ENCODE measurements around the gene C1QC. TPM values are rescaled to one million over a fixed set of nuclear protein-coding genes. Genes with fewer than 3 reads are reported as not detected.

C1QC gene
- total RNA-seq, 1 donor from 2014 or later = 30.3 TPM

DNA sequence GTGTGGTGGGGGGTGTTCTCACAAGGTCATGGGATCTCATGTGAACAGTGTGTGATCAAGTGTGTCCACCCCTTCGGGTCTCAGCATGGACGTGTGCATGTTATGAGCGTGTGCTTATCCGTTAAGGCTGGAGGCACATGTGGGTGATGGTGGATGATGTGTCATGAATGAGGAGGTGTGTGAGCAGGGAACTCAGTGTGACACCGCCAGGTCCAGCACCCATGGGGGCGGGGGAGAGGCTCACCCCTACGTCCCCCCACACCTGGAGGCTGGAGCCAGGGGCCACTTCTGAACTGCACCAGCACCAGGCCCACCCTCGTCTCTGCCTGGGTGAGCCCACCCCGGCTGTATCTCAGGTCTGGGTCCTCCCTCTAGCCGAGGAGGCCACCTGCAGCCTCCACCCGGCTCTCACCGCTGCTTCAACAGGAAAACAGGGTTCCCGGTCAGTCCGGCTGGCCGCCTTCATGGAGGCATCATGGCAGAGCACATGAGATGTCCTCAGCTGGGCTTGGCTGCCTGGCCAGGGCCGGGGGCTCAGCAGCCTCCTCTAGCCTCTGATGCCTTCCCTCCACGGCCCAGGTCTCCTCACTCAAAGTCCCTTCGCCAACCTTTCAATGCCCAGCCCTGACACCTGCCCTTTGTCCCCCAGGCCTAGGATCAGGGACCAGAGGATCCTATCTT, 41.2 kb upstream of the C1QC start:
- Histone ChIP-seq H3K27me3 (ENCODE audit: control insufficient read depth in 3 of 3, insufficient read depth in 3 of 3, low read length in 3 of 3) (peaks cover 59 to 73% (median 65%) of the 10 kb centered on the region in 3 donors), H3K4me1 (ENCODE audit: control insufficient read depth in 3 of 3, insufficient read depth in 3 of 3, low read length in 3 of 3) (no peaks in the 10 kb centered on the region), H3K36me3 (ENCODE audit: control insufficient read depth in 3 of 3, insufficient read depth in 3 of 3, low read length in 3 of 3) (no peaks in the 10 kb centered on the region), H3K27ac (ENCODE audit: low read depth, low read length) (no peak overlapping the region), H3K9me3 (ENCODE audit: control insufficient read depth in 3 of 3, low read length in 3 of 3) (no peaks in the 10 kb centered on the region), H3K9ac (ENCODE audit: low read depth in 1 of 3, low read length in 3 of 3) (no peak overlapping the region), H3K4me3 (ENCODE audit: low read length in 3 of 3) (no peak overlapping the region)

DNA sequence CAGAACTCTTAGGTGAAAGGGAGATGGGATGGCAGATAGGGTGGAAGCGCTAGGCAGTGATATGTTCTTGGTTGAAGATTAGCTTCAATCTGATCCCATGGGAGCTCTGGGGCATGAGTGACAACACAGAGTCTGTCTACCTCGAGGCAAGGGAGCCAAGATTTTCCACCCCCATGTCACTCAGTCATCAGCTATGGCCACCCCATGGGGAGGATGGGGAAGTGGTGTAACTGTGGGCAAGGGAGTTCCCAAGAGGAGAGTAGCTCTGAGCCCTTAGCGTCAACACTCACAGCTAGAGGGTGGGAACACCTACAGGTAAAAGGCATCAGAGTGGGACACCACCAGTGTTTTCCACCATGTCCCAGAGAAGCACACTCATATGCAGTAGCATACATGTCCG, 37.3 kb upstream of the C1QC start:
- no peak overlapping the region for H3K4me3 ChIP-seq (ENCODE audit: low read length in 3 of 3)
- no peaks in the 10 kb centered on the region for H3K4me1 ChIP-seq (ENCODE audit: control insufficient read depth in 3 of 3, insufficient read depth in 3 of 3, low read length in 3 of 3)
- H3K27me3 ChIP-seq (ENCODE audit: control insufficient read depth in 3 of 3, insufficient read depth in 3 of 3, low read length in 3 of 3) = peaks cover 56 to 74% (median 64%) of the 10 kb centered on the region in 3 donors
- no peak overlapping the region for H3K9ac ChIP-seq (ENCODE audit: low read depth in 1 of 3, low read length in 3 of 3)
- H3K9me3 ChIP-seq (ENCODE audit: control insufficient read depth in 3 of 3, low read length in 3 of 3) = no peaks in the 10 kb centered on the region
- H3K27ac ChIP-seq (ENCODE audit: low read depth, low read length) = no peak overlapping the region
- no peaks in the 10 kb centered on the region for H3K36me3 ChIP-seq (ENCODE audit: control insufficient read depth in 3 of 3, insufficient read depth in 3 of 3, low read length in 3 of 3)

DNA sequence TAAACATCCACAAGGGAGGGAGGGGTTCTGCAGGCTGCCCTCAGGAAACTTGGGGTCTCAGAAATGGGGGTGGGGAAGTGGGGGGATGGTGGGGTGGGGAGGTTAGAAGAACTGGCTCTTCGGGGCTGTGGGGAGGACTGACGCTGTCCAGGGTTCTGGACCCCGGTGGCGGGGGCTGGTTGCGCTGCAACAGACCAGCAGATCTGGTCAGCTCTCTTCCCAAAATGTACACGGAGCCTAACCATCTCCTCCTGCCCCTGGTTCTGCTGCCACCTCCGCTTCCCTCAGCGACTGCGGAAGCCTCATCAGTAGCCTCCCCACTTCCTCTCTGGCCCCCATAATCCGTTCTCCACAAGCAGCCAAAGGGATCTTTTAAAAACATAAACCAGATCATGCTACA, 36.3 kb upstream of the C1QC start:
- no peaks in the 10 kb centered on the region for H3K36me3 ChIP-seq (ENCODE audit: control insufficient read depth in 3 of 3, insufficient read depth in 3 of 3, low read length in 3 of 3)

DNA sequence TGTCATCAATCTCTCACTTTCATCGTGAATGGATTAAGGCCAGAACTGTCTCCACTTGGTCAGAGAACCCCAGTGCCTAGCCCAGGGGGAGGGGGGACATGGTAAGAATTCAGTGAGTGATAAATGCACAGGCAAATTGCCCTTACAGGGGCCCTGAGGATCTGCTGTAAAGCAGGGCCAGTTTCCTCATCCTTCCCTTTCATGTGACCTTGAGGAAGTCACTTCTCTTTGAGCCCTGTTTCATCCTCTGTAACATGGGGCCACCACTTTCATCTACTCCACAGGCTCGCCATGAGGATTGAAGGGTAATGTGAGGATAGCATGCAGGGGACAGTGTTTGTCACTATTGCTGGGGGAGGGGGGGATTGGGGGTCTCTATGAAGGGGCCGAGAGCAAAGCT, 35.1 kb upstream of the C1QC start:
- no peak overlapping the region for H3K27ac ChIP-seq (ENCODE audit: low read depth, low read length)
- no peaks in the 10 kb centered on the region for H3K9me3 ChIP-seq (ENCODE audit: control insufficient read depth in 3 of 3, low read length in 3 of 3)
- no peaks in the 10 kb centered on the region for H3K4me1 ChIP-seq (ENCODE audit: control insufficient read depth in 3 of 3, insufficient read depth in 3 of 3, low read length in 3 of 3)
- no peak overlapping the region for H3K4me3 ChIP-seq (ENCODE audit: low read length in 3 of 3)
- H3K27me3 ChIP-seq (ENCODE audit: control insufficient read depth in 3 of 3, insufficient read depth in 3 of 3, low read length in 3 of 3) = peaks cover 41 to 69% (median 60%) of the 10 kb centered on the region in 3 donors
- H3K9ac ChIP-seq (ENCODE audit: low read depth in 1 of 3, low read length in 3 of 3) = no peak overlapping the region
- H3K36me3 ChIP-seq (ENCODE audit: control insufficient read depth in 3 of 3, insufficient read depth in 3 of 3, low read length in 3 of 3) = no peaks in the 10 kb centered on the region

More for the DNA sequence above, 36.3 kb upstream of the C1QC start:
- no peaks in the 10 kb centered on the region for H3K9me3 ChIP-seq (ENCODE audit: control insufficient read depth in 3 of 3, low read length in 3 of 3)
- H3K27me3 ChIP-seq (ENCODE audit: control insufficient read depth in 3 of 3, insufficient read depth in 3 of 3, low read length in 3 of 3) = peaks cover 51 to 73% (median 64%) of the 10 kb centered on the region in 3 donors
- no peaks in the 10 kb centered on the region for H3K4me1 ChIP-seq (ENCODE audit: control insufficient read depth in 3 of 3, insufficient read depth in 3 of 3, low read length in 3 of 3)
- H3K27ac ChIP-seq (ENCODE audit: low read depth, low read length) = no peak overlapping the region
- no peak overlapping the region for H3K9ac ChIP-seq (ENCODE audit: low read depth in 1 of 3, low read length in 3 of 3)
- no peak overlapping the region for H3K4me3 ChIP-seq (ENCODE audit: low read length in 3 of 3)

DNA sequence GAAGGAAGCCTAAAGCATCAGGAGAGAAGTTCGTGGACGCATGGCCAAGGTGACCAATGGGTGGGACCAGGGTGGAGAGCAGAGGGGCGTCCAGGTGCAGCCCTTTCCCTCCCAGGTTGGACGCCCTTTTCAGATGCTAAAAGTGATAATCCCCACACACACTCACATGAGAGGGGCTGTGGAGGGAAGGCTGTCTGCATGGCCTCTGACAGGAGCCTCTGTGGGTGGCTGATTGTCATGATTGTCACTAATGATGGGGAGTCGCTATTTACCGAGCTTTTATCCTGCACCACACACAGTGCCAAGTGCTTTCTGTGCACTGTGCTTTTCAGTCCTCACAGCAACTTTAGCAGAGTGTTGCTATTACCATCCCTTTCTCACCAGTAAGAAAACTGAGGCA, 34.1 kb upstream of the C1QC start:
- Histone ChIP-seq H3K4me1 (ENCODE audit: control insufficient read depth in 3 of 3, insufficient read depth in 3 of 3, low read length in 3 of 3) (no peaks in the 10 kb centered on the region), H3K9me3 (ENCODE audit: control insufficient read depth in 3 of 3, low read length in 3 of 3) (no peaks in the 10 kb centered on the region), H3K36me3 (ENCODE audit: control insufficient read depth in 3 of 3, insufficient read depth in 3 of 3, low read length in 3 of 3) (no peaks in the 10 kb centered on the region), H3K27me3 (ENCODE audit: control insufficient read depth in 3 of 3, insufficient read depth in 3 of 3, low read length in 3 of 3) (peaks cover 39 to 69% (median 60%) of the 10 kb centered on the region in 3 donors), H3K27ac (ENCODE audit: low read depth, low read length) (no peak overlapping the region), H3K9ac (ENCODE audit: low read depth in 1 of 3, low read length in 3 of 3) (no peak overlapping the region), H3K4me3 (ENCODE audit: low read length in 3 of 3) (no peak overlapping the region)

DNA sequence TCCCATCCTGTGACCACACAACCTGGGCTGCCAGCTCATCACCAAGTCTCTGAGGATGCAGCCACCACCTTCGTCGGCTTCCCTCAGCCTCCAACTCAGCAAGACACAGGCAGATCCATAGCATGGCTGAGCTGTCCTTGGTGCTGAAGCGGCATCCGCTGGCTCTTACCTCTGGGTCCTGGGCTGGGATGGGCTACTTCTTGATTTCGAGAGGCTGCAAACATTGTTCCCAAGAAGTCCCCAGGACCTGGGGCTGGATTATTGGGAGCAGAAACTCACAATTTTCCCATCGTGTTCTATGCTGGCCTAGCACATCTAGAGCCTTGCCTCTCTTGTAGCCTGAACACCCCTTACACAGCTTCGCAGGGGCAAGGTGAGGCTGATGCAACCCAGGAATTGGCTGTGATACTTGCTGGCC, 31.9 kb upstream of the C1QC start:
- Histone ChIP-seq H3K36me3 (ENCODE audit: control insufficient read depth in 3 of 3, insufficient read depth in 3 of 3, low read length in 3 of 3) (no peaks in the 10 kb centered on the region), H3K4me3 (ENCODE audit: low read length in 3 of 3) (no peak overlapping the region), H3K9ac (ENCODE audit: low read depth in 1 of 3, low read length in 3 of 3) (no peak overlapping the region), H3K27me3 (ENCODE audit: control insufficient read depth in 3 of 3, insufficient read depth in 3 of 3, low read length in 3 of 3) (peaks cover 50 to 79% (median 63%) of the 10 kb centered on the region in 3 donors), H3K9me3 (ENCODE audit: control insufficient read depth in 3 of 3, low read length in 3 of 3) (no peaks in the 10 kb centered on the region), H3K27ac (ENCODE audit: low read depth, low read length) (no peak overlapping the region), H3K4me1 (ENCODE audit: control insufficient read depth in 3 of 3, insufficient read depth in 3 of 3, low read length in 3 of 3) (no peaks in the 10 kb centered on the region)

DNA sequence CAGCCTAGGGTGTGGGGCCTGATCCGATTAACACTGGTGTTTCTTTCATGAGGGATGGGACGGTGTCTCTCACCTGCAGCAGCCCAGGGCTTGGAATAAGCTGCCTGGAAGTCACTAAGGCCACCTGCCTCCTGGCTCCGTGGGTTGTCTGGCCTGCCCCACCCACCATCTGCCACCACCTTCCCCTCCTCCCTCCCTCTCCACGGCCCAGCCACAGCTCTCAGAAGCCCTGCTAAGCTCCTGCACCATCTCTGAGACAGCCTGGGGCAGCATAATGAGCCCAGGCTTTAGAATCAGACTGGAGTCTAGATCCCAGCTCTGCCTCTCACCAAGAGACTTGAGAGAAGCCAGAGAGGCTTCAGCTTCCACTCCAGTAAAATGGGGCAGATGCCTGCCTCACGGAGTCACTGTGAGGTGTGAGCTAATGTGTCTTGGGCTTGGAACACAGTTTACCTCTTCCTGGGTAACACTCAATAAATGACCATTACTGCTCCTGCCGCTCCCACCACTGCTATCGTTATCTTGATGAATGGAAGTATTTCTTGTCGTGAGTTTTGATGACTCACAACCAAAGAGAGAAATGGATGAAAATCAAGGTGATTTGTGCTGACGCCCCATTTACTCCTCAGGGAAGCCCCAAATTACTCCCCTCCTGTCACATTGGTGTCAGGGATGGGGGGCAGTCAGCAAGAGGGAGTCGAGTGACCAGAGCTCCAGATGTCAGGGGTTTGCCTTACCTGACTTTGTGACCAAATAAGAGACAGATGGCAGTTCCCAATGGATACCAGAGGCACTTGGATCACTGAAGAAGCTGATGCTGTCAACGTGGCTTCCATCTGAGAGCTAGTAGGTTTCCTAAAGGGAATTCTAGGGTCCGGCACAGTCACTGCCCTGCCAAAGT, 30.5 kb upstream of the C1QC start:
- H3K4me1 ChIP-seq (ENCODE audit: control insufficient read depth in 3 of 3, insufficient read depth in 3 of 3, low read length in 3 of 3) = no peaks in the 10 kb centered on the region
- H3K27me3 ChIP-seq (ENCODE audit: control insufficient read depth in 3 of 3, insufficient read depth in 3 of 3, low read length in 3 of 3) = peaks cover 59 to 82% (median 74%) of the 10 kb centered on the region in 3 donors
- H3K9me3 ChIP-seq (ENCODE audit: control insufficient read depth in 3 of 3, low read length in 3 of 3) = no peaks in the 10 kb centered on the region
- no peak overlapping the region for H3K4me3 ChIP-seq (ENCODE audit: low read length in 3 of 3)
- no peak overlapping the region for H3K27ac ChIP-seq (ENCODE audit: low read depth, low read length)
- H3K36me3 ChIP-seq (ENCODE audit: control insufficient read depth in 3 of 3, insufficient read depth in 3 of 3, low read length in 3 of 3) = no peaks in the 10 kb centered on the region
- H3K9ac ChIP-seq (ENCODE audit: low read depth in 1 of 3, low read length in 3 of 3) = no peak overlapping the region

DNA sequence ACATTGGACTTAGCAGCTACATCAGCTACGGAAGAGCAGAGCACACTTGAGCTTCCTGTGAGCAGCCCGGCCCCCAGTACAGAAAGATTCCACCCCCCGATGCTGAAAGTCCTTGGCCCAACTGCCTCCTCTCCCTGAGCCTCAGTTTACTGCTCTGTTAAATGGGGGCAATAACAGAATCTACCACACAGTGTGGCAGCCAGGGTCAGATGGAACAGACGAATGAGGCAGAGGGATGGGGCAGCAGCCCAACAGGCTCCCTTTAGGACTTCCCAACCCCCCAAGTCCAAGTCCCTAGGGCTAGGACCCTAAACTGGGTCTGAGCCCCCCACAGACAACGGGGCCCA, 29.9 kb upstream of the C1QC start:
- H3K36me3 ChIP-seq (ENCODE audit: control insufficient read depth in 3 of 3, insufficient read depth in 3 of 3, low read length in 3 of 3) = no peaks in the 10 kb centered on the region
- no peak overlapping the region for H3K27ac ChIP-seq (ENCODE audit: low read depth, low read length)
- no peaks in the 10 kb centered on the region for H3K4me1 ChIP-seq (ENCODE audit: control insufficient read depth in 3 of 3, insufficient read depth in 3 of 3, low read length in 3 of 3)
- H3K4me3 ChIP-seq (ENCODE audit: low read length in 3 of 3) = no peak overlapping the region
- H3K9ac ChIP-seq (ENCODE audit: low read depth in 1 of 3, low read length in 3 of 3) = no peak overlapping the region
- H3K9me3 ChIP-seq (ENCODE audit: control insufficient read depth in 3 of 3, low read length in 3 of 3) = no peaks in the 10 kb centered on the region
- H3K27me3 ChIP-seq (ENCODE audit: control insufficient read depth in 3 of 3, insufficient read depth in 3 of 3, low read length in 3 of 3) = peaks cover 63 to 82% (median 74%) of the 10 kb centered on the region in 3 donors

DNA sequence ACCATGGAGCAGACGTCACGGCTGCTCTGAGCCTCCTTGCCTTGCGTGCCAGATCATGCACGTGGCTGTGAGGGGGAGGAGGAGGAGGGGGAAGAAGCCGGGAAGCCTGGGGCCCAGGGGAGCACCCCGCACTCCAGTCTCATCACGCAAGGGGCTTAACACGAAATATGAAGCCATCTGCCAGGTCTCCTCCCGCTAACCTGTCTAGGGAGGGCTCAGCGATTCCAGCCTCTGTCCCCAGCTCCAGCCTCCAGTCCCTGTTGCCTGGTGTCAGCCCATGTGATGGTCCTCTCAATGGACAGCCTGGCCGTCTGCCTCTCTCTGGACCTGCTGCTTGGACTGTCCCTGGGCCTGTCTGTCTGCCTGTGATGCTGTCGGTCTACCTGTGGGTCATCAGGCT, 29.5 kb upstream of the C1QC start:
- no peaks in the 10 kb centered on the region for H3K4me1 ChIP-seq (ENCODE audit: control insufficient read depth in 3 of 3, insufficient read depth in 3 of 3, low read length in 3 of 3)
- H3K27me3 ChIP-seq (ENCODE audit: control insufficient read depth in 3 of 3, insufficient read depth in 3 of 3, low read length in 3 of 3) = peaks cover 65 to 84% (median 73%) of the 10 kb centered on the region in 3 donors
- no peak overlapping the region for H3K9ac ChIP-seq (ENCODE audit: low read depth in 1 of 3, low read length in 3 of 3)
- no peaks in the 10 kb centered on the region for H3K36me3 ChIP-seq (ENCODE audit: control insufficient read depth in 3 of 3, insufficient read depth in 3 of 3, low read length in 3 of 3)
- no peak overlapping the region for H3K4me3 ChIP-seq (ENCODE audit: low read length in 3 of 3)
- H3K9me3 ChIP-seq (ENCODE audit: control insufficient read depth in 3 of 3, low read length in 3 of 3) = no peaks in the 10 kb centered on the region
- no peak overlapping the region for H3K27ac ChIP-seq (ENCODE audit: low read depth, low read length)

DNA sequence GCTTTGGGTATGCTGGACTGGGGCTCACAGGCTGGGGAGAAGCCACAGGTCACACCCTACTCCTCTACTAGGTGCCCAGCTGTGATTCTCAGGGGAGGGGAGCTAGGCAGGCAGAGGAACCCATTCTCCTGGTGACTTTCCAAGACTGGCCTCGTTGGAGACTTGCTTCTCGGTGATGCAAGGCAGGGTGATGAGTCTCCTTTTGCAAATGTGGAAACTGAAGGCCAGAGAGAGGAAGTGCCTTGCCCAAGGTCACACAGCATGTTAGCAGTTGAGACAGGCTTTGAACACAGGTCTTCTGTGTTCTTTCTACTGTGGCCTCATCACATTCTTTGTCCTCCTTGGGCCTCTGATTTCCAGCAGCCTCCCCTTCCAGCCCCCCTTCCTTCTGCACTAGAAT, 27.5 kb upstream of the C1QC start:
- H3K27ac ChIP-seq (ENCODE audit: low read depth, low read length) = no peak overlapping the region
- H3K4me3 ChIP-seq (ENCODE audit: low read length in 3 of 3) = no peak overlapping the region
- H3K27me3 ChIP-seq (ENCODE audit: control insufficient read depth in 3 of 3, insufficient read depth in 3 of 3, low read length in 3 of 3) = peaks cover 67 to 81% (median 78%) of the 10 kb centered on the region in 3 donors
- no peak overlapping the region for H3K9ac ChIP-seq (ENCODE audit: low read depth in 1 of 3, low read length in 3 of 3)
- H3K9me3 ChIP-seq (ENCODE audit: control insufficient read depth in 3 of 3, low read length in 3 of 3) = no peaks in the 10 kb centered on the region
- no peaks in the 10 kb centered on the region for H3K36me3 ChIP-seq (ENCODE audit: control insufficient read depth in 3 of 3, insufficient read depth in 3 of 3, low read length in 3 of 3)
- no peaks in the 10 kb centered on the region for H3K4me1 ChIP-seq (ENCODE audit: control insufficient read depth in 3 of 3, insufficient read depth in 3 of 3, low read length in 3 of 3)

Data from skeletal muscle tissue (tissue), 4 donors.